ENCODE measurements around the gene MMP11.

Gene MMP11

GRCh38 chr22:23784215-23784732 lies 11.6 kb downstream of the MMP11 start:
- Histone ChIP-seq H3K4me1 (peaks cover 44 to 77% (median 74%) of the 10 kb centered on the region in 10 experiments), H3K9ac (peak overlapping the region in 10 of 11 experiments; percentile 2 to 68 (median 58); a peak in 18 of 22 replicates), H3K4me2 (peak overlapping the region; percentile 59 to 96 (median 86)), H3K27ac (peak overlapping the region in 9 of 11 experiments; percentile 38 to 98 (median 70); a peak in 18 of 22 replicates), H3K4me3 (peak overlapping the region in 3 of 10 experiments; percentile 23 to 31 (median 25); a peak in 6 of 20 replicates), H3K9me3 (replicated peaks in 1 of 11) (no peaks in the 10 kb centered on the region), H4K20me1 (peaks cover 18 to 20% (median 20%) of the 10 kb centered on the region in 11 experiments; a peak in 21 of 22 replicates), H3K27me3 (no peaks in the 10 kb centered on the region), H3K36me3 (peaks cover 0 to 54% (median 27%) of the 10 kb centered on the region in 11 experiments; a peak in 16 of 22 replicates)
- no peak for TF ChIP-seq Cebpa-rat (IDR thresholded peaks at IDR 0.05)

GRCh38 chr22:23786261-23786710 lies 13.6 kb downstream of the MMP11 start:
- H3K9me3 ChIP-seq (replicated peaks in 1 of 11) = no peaks in the 10 kb centered on the region
- TF ChIP-seq Cebpa-rat (IDR thresholded peaks at IDR 0.05) = no peak
- peak overlapping the region; percentile 97 to 100 (median 100) for H3K27ac ChIP-seq

GRCh38 chr22:23786752-23787599 lies 14.3 kb downstream of the MMP11 start, which contains the start of gene SMARCB1:
Gene SMARCB1 (plus strand): TSS chr22:23786966. CDS start chr22:23787170, 204 bp downstream.
- H3K36me3 ChIP-seq = peaks cover 8 to 53% (median 36%) of the 10 kb centered on the region in 11 experiments
- peak within 1 kb of the TSS; percentile 97 to 100 (median 100) for H3K27ac ChIP-seq
- no peaks in the 10 kb centered on the region for H3K9me3 ChIP-seq (replicated peaks in 1 of 11)
- H3K4me3 ChIP-seq = peak within 1 kb of the TSS; percentile 69 to 89 (median 82)
- peaks cover 54 to 92% (median 89%) of the 10 kb centered on the region in 10 experiments for H3K4me1 ChIP-seq
- TF ChIP-seq Cebpa-rat (IDR thresholded peaks at IDR 0.05) = no peak
- H3K27me3 ChIP-seq = no peaks in the 10 kb centered on the region
- peak within 1 kb of the TSS; percentile 86 to 96 (median 92) for H3K4me2 ChIP-seq
- peak within 1 kb of the TSS; percentile 96 to 100 (median 99) for H3K9ac ChIP-seq
- peaks cover 45 to 47% (median 47%) of the 10 kb centered on the region in 11 experiments; a peak in 21 of 22 replicates for H4K20me1 ChIP-seq

More at GRCh38 chr22:23786261-23786710, 13.6 kb downstream of the MMP11 start:
- H3K4me1 ChIP-seq = peaks cover 54 to 92% (median 89%) of the 10 kb centered on the region in 10 experiments
- H3K27me3 ChIP-seq = no peaks in the 10 kb centered on the region
- H3K36me3 ChIP-seq = peaks cover 1 to 53% (median 32%) of the 10 kb centered on the region in 11 experiments
- peaks cover 38 to 40% (median 40%) of the 10 kb centered on the region in 11 experiments; a peak in 21 of 22 replicates for H4K20me1 ChIP-seq
- peak overlapping the region; percentile 86 to 96 (median 92) for H3K4me2 ChIP-seq
- peak overlapping the region; percentile 96 to 100 (median 99) for H3K9ac ChIP-seq
- peak overlapping the region; percentile 69 to 89 (median 82) for H3K4me3 ChIP-seq

DNA sequence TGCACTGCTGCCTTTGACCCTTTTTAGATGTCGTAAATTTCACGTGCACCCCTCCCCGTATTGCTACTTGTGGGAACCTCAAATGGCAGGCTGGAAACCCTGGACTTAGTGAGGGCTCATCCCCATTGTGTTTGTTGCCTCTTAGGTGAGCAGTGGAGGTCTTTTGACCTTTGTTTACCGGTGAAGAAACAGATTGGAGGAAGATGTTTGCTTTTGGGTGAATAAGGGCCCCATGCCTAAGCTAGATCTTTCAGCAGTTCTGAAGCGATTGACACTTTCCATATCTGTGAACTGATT lies 14.9 kb downstream of the MMP11 start:
- H3K9ac ChIP-seq = peak overlapping the region; percentile 96 to 100 (median 99)
- H3K9me3 ChIP-seq (replicated peaks in 1 of 11) = no peaks in the 10 kb centered on the region
- TF ChIP-seq Cebpa-rat (IDR thresholded peaks at IDR 0.05) = no peak
- H3K27ac ChIP-seq = peak overlapping the region; percentile 97 to 100 (median 100); a peak in 21 of 22 replicates
- peaks cover 14 to 55% (median 42%) of the 10 kb centered on the region in 11 experiments for H3K36me3 ChIP-seq
- no peaks in the 10 kb centered on the region for H3K27me3 ChIP-seq
- H4K20me1 ChIP-seq = peaks cover 51 to 53% (median 53%) of the 10 kb centered on the region in 11 experiments; a peak in 21 of 22 replicates
- H3K4me3 ChIP-seq = peak overlapping the region; percentile 69 to 89 (median 82)
- peak overlapping the region; percentile 86 to 96 (median 91) for H3K4me2 ChIP-seq
- H3K4me1 ChIP-seq = peaks cover 54 to 92% (median 90%) of the 10 kb centered on the region in 10 experiments

DNA sequence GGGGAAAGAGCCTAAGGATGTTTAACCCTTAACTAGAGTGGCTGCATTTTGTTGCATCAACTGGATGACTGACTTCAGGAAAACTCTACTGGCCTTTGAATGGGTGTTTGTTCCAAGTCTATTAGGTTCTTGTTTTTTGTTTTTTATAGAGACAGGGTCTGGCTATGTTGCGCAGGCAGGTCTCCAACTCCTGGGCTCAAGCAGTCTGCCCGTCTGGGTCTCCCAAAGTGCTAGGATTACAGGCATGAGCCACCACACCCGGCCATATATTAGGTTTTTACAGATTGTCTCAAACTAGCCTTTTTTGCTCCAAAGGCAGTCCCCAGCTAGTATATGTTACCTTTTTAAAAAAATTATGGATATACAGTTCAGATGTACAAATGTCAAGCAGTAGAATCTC lies 15.3 kb downstream of the MMP11 start:
- no peaks in the 10 kb centered on the region for H3K27me3 ChIP-seq
- H3K4me1 ChIP-seq = peaks cover 54 to 92% (median 89%) of the 10 kb centered on the region in 10 experiments
- peak overlapping the region; percentile 69 to 89 (median 82) for H3K4me3 ChIP-seq
- peaks cover 54 to 57% (median 56%) of the 10 kb centered on the region in 11 experiments; a peak in 21 of 22 replicates for H4K20me1 ChIP-seq
- peak overlapping the region in 10 of 11 experiments; percentile 97 to 100 (median 100); a peak in 19 of 22 replicates for H3K27ac ChIP-seq
- no peaks in the 10 kb centered on the region for H3K9me3 ChIP-seq (replicated peaks in 1 of 11)
- peaks cover 17 to 55% (median 44%) of the 10 kb centered on the region in 11 experiments for H3K36me3 ChIP-seq
- peak overlapping the region; percentile 86 to 96 (median 91) for H3K4me2 ChIP-seq
- peak overlapping the region; percentile 96 to 100 (median 99); a peak in 21 of 22 replicates for H3K9ac ChIP-seq
- TF ChIP-seq Cebpa-rat (IDR thresholded peaks at IDR 0.05) = no peak

DNA sequence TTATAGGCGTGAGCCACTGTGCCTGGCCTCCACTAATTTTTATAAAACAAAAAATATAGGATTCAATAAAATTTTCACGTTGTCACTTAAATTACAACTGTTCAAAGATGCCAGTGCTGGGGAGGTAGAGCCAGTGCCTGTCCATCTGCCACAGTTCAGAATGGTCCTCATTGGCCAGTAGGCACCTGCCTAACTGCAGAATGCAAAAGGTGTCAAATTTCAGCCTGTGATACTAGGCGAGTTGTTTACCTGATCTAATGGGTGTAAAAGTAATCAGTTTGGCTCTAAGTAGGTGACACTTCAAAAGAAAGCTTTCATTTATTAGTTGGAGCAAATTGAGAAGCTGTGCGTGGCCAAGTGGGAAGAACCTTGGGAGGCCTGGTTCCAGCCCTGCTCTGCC lies 16.5 kb downstream of the MMP11 start:
- peak overlapping the region; percentile 86 to 96 (median 91) for H3K4me2 ChIP-seq
- H3K4me1 ChIP-seq = peaks cover 43 to 82% (median 77%) of the 10 kb centered on the region in 10 experiments
- no peak for TF ChIP-seq Cebpa-rat (IDR thresholded peaks at IDR 0.05)
- H4K20me1 ChIP-seq = peaks cover 60 to 69% (median 65%) of the 10 kb centered on the region in 11 experiments; a peak in 21 of 22 replicates
- peaks cover 30 to 62% (median 56%) of the 10 kb centered on the region in 11 experiments for H3K36me3 ChIP-seq
- peak overlapping the region in 8 of 11 experiments; percentile 6 to 99 (median 72); a peak in 9 of 22 replicates for H3K9ac ChIP-seq
- no peaks in the 10 kb centered on the region for H3K27me3 ChIP-seq
- no peaks in the 10 kb centered on the region for H3K9me3 ChIP-seq (replicated peaks in 1 of 11)
- no peak overlapping the region for H3K27ac ChIP-seq
- peak overlapping the region in 2 of 10 experiments; percentile 80 to 83; a peak in 2 of 20 replicates for H3K4me3 ChIP-seq

GRCh38 chr22:23789638-23790037 lies 17.0 kb downstream of the MMP11 start:
- Histone ChIP-seq H3K4me2 (peak overlapping the region; percentile 86 to 96 (median 91)), H3K4me1 (peaks cover 38 to 77% (median 72%) of the 10 kb centered on the region in 10 experiments), H4K20me1 (peaks cover 60 to 74% (median 65%) of the 10 kb centered on the region in 11 experiments; a peak in 21 of 22 replicates), H3K9me3 (replicated peaks in 1 of 11) (no peaks in the 10 kb centered on the region), H3K27me3 (no peaks in the 10 kb centered on the region), H3K27ac (peak overlapping the region in 2 of 11 experiments; percentile 7 to 23; a peak in 1 of 22 replicates), H3K36me3 (peaks cover 35 to 67% (median 61%) of the 10 kb centered on the region in 11 experiments), H3K4me3 (no peak overlapping the region), H3K9ac (peak overlapping the region in 9 of 11 experiments; percentile 6 to 99 (median 22); a peak in 12 of 22 replicates)
- TF ChIP-seq Cebpa-rat (IDR thresholded peaks at IDR 0.05) = no peak

All from BLaER1 treated with 17β-estradiol and CSF1 and Interleukin-3, amounts not matched to agents 10 nM and 100 nM (cell line).